22Rv1 (cell line): ENCODE measurements around the gene TC2N.

ENCODE experiments used
- H3K27ac ChIP-seq: fragments of 450-650 bp; 2 replicates; pipeline ENCODE4 v1.5.1; 2017
- ZFX ChIP-seq: fragments of 450-650 bp; IDR thresholded peaks from 2 replicates; pipeline ENCODE4 v1.6.1; 2017; ENCODE audit warnings: antibody characterized with exemption, borderline replicate concordance
- TF ChIP-seq, protein P1 (sequence below): fragments of 450-650 bp; IDR thresholded peaks from 2 replicates; pipeline ENCODE4 v1.5.1; 2017; ENCODE audit warnings: mild to moderate bottlenecking

The TC2N gene

GRCh38 chr14:91841065-91841464 is 26.3 kb downstream of the TC2N start:
- H3K27ac ChIP-seq, result no peak overlapping the region
- TF ChIP-seq, protein P1, sequence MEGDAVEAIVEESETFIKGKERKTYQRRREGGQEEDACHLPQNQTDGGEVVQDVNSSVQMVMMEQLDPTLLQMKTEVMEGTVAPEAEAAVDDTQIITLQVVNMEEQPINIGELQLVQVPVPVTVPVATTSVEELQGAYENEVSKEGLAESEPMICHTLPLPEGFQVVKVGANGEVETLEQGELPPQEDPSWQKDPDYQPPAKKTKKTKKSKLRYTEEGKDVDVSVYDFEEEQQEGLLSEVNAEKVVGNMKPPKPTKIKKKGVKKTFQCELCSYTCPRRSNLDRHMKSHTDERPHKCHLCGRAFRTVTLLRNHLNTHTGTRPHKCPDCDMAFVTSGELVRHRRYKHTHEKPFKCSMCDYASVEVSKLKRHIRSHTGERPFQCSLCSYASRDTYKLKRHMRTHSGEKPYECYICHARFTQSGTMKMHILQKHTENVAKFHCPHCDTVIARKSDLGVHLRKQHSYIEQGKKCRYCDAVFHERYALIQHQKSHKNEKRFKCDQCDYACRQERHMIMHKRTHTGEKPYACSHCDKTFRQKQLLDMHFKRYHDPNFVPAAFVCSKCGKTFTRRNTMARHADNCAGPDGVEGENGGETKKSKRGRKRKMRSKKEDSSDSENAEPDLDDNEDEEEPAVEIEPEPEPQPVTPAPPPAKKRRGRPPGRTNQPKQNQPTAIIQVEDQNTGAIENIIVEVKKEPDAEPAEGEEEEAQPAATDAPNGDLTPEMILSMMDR, result no peak
- TF ChIP-seq ZFX, result no peak

GRCh38 chr14:91839749-91840148 is 27.6 kb downstream of the TC2N start:
- TF ChIP-seq, protein P1, result no peak
- TF ChIP-seq ZFX, result no peak
- H3K27ac ChIP-seq, result no peak overlapping the region

GRCh38 chr14:91837076-91837475 is 30.3 kb downstream of the TC2N start:
- no peak for TF ChIP-seq ZFX
- TF ChIP-seq, protein P1, result no peak
- H3K27ac ChIP-seq, result peak overlapping the region; percentile 47; the same call in 1 of the 2 replicates

DNA sequence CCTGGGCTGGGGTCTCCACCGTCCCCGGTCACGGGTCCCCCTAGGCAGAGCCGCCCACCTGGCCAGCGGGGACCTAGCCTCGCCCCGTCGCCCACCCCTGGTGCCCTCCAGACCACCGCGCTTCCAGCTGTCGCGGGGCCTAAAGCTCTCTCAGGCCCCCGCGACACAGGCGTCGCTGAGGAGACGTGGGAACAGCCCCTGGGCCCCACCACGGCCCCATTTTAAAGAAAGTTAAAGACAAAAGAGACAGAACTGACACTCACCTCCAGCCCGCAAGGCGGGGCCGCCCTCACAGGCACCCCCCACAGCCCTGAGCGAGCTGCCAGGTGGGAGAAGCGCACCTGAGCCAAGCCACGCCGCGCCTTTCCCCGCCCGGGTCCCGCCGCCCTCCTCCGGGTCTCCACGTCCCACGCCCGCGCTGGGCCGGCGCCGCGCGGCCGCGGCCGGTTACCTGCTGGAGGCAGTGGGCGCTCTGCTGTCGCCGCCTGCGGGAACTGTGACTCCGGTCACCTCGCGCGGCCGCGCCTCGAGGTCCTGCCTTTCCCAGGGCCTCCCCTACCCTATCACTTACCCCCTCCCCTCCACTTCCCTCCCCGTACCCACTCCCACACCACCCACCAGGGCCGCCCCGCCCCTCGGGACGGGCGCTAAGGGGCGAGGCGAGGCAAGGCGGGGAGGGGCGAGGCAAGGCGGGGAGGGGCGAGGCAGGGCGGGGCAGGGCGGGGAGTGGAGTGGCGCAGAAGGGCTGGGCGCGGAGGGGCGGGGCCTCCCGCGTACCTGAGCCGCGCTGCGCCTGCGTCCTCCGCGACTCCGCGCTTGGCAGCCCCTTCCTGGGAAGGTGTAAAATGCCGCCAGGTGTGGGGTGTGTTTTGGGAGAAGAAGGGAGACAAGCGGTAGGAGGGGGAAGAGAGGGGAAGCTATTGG is 31.2 kb downstream of the TC2N start:
- peak overlapping the region; percentile 47 for H3K27ac ChIP-seq
- TF ChIP-seq, protein P1, result peak; percentile 49
- TF ChIP-seq ZFX, result no peak

- TF ChIP-seq ZFX, result no peak
- TF ChIP-seq, protein P1, result no peak
- H3K27ac ChIP-seq, result peak overlapping the region; percentile 47
Observed at GRCh38 chr14:91835197-91835919, 32.0 kb downstream of the TC2N start.

- no peak overlapping the region for H3K27ac ChIP-seq
- TF ChIP-seq, protein P1, result no peak
- no peak for TF ChIP-seq ZFX
Observed at GRCh38 chr14:91834571-91834970, 32.8 kb downstream of the TC2N start.

GRCh38 chr14:91831337-91831736 is 36.0 kb downstream of the TC2N start:
- peak overlapping the region; percentile 66 for H3K27ac ChIP-seq
- no peak for TF ChIP-seq ZFX
- TF ChIP-seq, protein P1, result no peak
